ENCODE measurements around the gene RNGTT.
A peak's percentile ranks its signal among the peaks of the same experiment; 100 is the strongest.
"Not testable (repeated sequence)": the region's sequence is repeated elsewhere in the genome, so short reads cannot be mapped to it uniquely, and the experiment has no call there.

The RNGTT gene

DNA sequence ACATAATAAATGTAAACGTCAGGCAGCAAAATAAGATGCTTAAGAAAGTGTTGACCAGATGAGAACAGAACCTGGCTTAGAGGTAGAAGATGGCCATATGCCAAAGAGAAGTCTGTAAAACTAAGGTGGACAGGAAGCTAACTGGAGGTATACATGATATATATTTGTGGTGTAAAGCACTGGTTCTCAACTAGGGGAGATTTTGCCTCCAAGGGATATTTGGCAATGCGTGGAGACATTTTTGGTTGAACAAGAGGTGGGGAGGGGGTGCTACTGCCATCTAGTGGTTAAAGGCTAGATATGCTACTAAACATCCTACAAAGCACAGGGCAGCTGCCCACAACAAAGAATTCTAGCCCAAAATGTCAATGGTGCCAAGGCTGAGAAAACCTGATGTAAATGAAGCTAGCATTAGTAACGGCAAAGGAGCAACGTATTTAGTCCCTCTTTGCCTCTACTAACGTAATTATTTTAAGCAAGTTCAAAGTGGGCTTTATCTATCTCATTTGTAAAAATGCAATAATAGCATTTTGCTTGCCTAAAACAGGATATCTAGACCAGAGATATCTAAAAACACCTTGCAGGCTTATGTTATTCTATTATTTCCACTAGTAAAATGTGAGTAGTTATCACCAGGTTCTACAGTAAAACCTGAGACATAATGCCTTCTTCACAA is 182.6 kb downstream of the RNGTT start:
- ATAC-seq: peak; percentile 68
- Mint-ChIP-seq H3K4me3 (no peak overlapping the region), H3K27ac (no peak overlapping the region), H3K27me3 (no peaks in the 10 kb centered on the region), H3K4me1 (peaks cover 24% of the 10 kb centered on the region), H3K9me3 (peaks cover 3% of the 10 kb centered on the region), H3K36me3 (peaks cover 31% of the 10 kb centered on the region)

DNA sequence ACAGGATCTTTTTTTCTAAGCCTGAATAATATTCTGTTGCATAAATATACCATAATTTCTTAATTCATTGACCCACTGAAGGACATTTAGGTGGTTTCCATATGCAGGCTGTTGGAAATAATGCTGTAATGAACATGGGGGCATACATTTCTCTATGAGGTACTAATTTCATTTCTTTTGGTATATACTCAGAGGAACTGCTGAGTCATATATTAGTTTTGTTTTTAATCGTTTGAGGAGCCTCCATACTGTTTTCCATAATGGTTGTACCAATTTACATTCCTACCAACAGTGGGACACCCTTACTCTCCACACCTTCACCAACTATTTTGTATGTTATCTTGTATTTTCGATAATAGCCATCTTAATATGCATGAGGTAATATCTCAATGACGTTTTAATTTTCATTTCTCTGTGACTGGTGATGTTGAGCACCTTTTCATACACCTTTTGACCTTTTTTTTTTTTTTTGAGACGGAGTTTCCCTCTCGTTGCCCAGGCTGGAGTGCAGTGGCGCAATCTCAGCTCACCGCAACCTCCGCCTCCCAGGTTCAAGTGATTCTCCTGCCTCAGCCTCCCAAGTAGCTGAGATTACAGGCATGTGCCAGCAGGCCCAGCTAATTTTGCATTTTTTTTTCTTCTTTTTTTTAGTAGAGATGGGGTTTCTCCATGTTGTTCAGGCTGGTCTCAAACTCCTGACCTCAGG is 187.4 kb downstream of the RNGTT start:
- Mint-ChIP-seq H3K4me1 (peaks cover 24% of the 10 kb centered on the region), H3K27me3 (no peaks in the 10 kb centered on the region), H3K9me3 (peaks cover 3% of the 10 kb centered on the region), H3K4me3 (no peak overlapping the region), H3K27ac (peak overlapping the region; percentile 17), H3K36me3 (peaks cover 34% of the 10 kb centered on the region)
- ATAC-seq: no peak

DNA sequence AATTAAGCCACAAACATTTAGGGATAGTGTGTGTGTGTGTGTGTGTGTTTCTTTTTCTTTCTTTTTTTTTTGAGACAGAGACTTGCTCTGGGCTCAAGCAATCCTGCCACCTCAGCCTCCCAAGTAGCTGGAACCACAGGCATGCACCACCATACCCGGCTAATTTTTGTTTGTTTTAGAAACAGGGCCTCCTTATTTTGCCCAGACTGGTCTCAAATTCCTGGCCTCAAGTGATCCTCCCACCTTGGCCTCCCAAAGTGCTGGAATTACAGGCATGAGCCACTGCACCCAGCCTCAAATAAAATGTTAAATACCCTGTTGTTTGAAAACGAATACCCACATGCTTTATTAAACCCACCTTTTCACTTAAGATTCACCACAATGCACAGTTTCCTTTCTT is 195.3 kb downstream of the RNGTT start:
- H3K9me3 Mint-ChIP-seq, ATAC-seq, H3K27me3 Mint-ChIP-seq, H3K27ac Mint-ChIP-seq, H3K4me3 Mint-ChIP-seq: not testable (repeated sequence)
- Mint-ChIP-seq H3K36me3 (peaks cover 21% of the 10 kb centered on the region), H3K4me1 (peaks cover 12% of the 10 kb centered on the region)

DNA sequence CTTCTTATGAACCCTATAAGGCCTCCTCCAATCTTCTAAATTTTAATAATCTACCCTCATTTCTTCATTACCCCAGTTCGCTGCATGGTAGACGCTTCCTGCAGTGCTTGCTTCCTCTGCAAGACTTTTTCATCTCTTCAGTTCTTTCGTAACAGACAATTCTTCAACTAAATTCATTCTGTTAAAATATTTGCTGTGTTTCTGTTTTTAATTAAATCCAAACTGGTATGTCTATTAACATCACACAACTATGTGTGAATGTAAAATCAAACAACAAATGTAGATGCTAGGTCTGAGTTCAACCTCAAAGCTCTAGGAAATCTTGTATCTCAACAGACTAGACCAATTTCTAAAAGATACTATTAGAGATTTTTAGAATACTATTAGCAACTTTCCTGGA is 199.3 kb downstream of the RNGTT start:
- peaks cover 36% of the 10 kb centered on the region for H3K36me3 Mint-ChIP-seq
- H3K27ac Mint-ChIP-seq: peak overlapping the region; percentile 62
- H3K9me3 Mint-ChIP-seq: peaks cover 10% of the 10 kb centered on the region
- no peak for ATAC-seq
- no peaks in the 10 kb centered on the region for H3K27me3 Mint-ChIP-seq
- no peak overlapping the region for H3K4me3 Mint-ChIP-seq
- peaks cover 44% of the 10 kb centered on the region for H3K4me1 Mint-ChIP-seq

DNA sequence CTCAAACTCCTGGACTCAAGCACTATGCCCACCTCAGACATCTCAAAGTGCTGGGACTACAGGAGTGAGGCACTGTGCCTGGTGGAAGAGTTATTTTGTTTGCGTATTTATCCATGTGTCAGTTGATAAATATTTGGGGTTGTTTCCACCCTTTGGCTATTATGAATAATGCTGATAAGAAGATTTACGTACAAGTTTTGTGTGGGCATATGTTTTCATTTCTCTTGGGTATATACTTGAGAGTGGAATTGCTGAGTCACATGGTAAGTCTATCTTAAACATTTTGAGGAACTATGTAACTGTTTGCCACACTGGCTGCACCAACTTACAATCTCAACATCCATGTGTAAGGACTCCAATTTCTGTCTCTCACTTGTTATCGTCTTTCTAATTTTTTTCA is 200.3 kb downstream of the RNGTT start:
- Mint-ChIP-seq H3K4me3 (no peak overlapping the region), H3K9me3 (peaks cover 10% of the 10 kb centered on the region), H3K36me3 (peaks cover 34% of the 10 kb centered on the region), H3K27me3 (no peaks in the 10 kb centered on the region), H3K27ac (peak overlapping the region; percentile 62), H3K4me1 (peaks cover 44% of the 10 kb centered on the region)
- ATAC-seq: peak; percentile 64

DNA sequence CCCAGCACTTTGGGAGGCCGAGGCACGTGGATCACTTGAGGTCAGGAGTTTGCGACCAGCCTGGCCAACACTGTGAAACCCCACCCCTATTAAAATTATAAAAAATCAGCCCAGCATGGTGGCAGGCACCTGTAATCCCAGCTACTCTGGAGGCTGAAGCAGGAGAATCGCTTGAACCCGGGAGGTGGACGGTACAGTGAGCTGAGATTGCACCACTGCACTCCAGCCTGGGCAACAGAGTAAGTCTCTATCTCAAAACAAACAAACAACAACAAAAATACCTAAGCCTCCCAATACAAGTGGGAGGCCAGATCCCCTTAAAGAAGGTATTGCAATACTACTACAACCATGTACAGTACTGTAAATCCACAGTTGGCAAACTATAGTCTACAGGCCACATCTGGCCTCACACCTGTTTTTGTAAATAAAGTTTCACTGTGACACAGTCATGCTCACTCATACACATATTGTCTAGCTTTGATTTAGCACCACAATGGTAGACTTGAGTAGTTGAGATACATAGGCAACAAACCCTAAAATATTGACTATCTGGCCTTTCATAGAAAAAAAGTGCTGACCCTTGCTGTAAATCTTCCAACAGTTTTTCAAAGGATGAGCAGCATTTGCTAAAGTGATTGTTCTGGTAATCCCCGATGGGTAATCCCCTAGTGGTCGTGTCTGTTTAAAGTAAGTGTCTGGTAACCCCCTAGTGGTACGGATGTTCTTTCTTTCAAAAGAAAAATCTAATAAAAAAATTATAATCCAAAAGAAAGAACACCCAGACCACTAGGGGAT is 202.0 kb downstream of the RNGTT start:
- H3K27me3 Mint-ChIP-seq: no peaks in the 10 kb centered on the region
- H3K4me3 Mint-ChIP-seq: no peak overlapping the region
- peak overlapping the region; percentile 71 for H3K27ac Mint-ChIP-seq
- H3K9me3 Mint-ChIP-seq: peaks cover 10% of the 10 kb centered on the region
- H3K4me1 Mint-ChIP-seq: peaks cover 44% of the 10 kb centered on the region
- peaks cover 35% of the 10 kb centered on the region for H3K36me3 Mint-ChIP-seq
- ATAC-seq: peak; percentile 80

DNA sequence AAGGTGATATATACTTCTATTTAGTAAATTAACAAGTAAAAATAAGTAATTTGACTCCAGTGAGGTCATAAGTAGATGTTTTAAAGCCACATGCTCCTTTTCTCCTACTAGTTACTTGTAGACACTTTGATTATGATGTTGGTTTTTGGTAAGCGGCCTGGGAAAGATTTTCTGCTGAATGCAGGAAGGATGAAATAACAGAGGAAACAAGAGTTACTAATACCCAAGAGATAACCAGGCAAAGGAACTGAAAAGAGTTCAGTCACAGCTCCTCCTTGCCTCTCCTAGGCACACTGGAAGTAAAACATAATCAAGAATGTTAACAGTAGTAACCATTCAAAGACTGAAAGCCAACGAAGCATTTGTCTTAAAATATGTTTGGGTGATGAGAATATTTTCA is 203.3 kb downstream of the RNGTT start:
- peaks cover 10% of the 10 kb centered on the region for H3K9me3 Mint-ChIP-seq
- H3K4me3 Mint-ChIP-seq: no peak overlapping the region
- peaks cover 47% of the 10 kb centered on the region for H3K36me3 Mint-ChIP-seq
- H3K4me1 Mint-ChIP-seq: peaks cover 44% of the 10 kb centered on the region
- H3K27me3 Mint-ChIP-seq: no peaks in the 10 kb centered on the region
- ATAC-seq: no peak
- H3K27ac Mint-ChIP-seq: peak overlapping the region; percentile 71

DNA sequence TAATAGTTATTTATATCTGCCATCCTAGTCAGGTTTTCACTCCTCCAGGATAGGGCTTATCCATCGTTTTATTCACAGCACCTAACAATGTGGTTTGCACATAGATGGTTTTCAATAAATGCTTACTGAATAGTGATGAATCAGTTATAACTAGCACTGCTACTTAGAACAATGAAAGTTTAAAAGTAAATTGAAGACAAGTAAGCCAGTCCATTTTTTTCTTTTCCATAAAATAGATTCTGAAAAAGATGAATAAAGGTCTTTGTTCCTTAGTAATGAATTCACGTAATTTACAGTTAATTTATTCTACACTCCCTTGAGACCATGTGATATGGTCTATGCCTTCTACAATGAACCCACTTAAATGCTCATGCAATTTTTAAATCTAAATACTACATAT is 212.5 kb downstream of the RNGTT start:
- Mint-ChIP-seq H3K4me3 (no peak overlapping the region), H3K4me1 (no peaks in the 10 kb centered on the region), H3K27me3 (no peaks in the 10 kb centered on the region), H3K36me3 (peaks cover 53% of the 10 kb centered on the region), H3K9me3 (no peaks in the 10 kb centered on the region), H3K27ac (no peak overlapping the region)
- no peak for ATAC-seq

DNA sequence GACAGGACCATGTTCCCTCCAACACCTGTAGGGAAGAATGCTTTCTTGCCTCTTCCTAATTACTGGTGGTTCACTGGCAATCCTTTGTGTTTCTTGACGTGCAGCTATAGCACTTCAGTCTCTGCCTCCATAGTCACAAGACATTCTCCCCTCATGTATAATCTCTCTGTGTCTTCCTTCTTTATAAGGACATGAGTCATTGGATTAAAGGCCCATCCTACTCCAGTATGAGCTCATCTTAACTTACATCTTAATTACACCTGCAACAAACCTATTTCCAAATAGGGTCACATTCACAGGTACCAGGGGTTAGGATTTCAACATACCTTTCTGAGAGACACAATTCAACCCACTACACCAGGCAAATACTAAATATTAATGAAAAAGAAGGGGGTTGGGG is 213.6 kb downstream of the RNGTT start:
- H3K4me3 Mint-ChIP-seq: no peak overlapping the region
- no peaks in the 10 kb centered on the region for H3K4me1 Mint-ChIP-seq
- H3K36me3 Mint-ChIP-seq: peaks cover 43% of the 10 kb centered on the region
- H3K27ac Mint-ChIP-seq: no peak overlapping the region
- H3K27me3 Mint-ChIP-seq: no peaks in the 10 kb centered on the region
- no peaks in the 10 kb centered on the region for H3K9me3 Mint-ChIP-seq
- ATAC-seq: no peak

DNA sequence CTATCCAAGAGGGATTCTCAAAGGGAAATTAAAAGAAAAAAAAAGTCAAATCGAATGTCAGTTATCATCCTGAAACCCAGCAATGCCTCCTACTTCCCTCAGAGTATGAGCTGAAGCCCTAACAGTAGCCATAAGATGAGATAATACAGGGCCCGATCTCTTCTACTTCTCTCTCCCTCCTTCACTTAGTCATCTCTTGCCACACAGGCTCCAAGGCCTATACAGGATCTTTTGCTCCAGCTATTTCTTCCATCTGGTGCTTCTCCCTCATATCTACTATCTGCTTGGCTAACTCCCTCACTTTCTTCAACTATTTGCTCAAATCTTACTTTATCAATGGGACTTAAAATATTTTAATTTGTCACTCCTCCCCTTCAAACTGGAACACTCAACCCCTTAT is 215.3 kb downstream of the RNGTT start:
- no peak for ATAC-seq
- Mint-ChIP-seq H3K36me3 (peaks cover 34% of the 10 kb centered on the region), H3K9me3 (no peaks in the 10 kb centered on the region), H3K4me1 (no peaks in the 10 kb centered on the region), H3K27ac (peak overlapping the region; percentile 4), H3K4me3 (no peak overlapping the region), H3K27me3 (no peaks in the 10 kb centered on the region)

DNA sequence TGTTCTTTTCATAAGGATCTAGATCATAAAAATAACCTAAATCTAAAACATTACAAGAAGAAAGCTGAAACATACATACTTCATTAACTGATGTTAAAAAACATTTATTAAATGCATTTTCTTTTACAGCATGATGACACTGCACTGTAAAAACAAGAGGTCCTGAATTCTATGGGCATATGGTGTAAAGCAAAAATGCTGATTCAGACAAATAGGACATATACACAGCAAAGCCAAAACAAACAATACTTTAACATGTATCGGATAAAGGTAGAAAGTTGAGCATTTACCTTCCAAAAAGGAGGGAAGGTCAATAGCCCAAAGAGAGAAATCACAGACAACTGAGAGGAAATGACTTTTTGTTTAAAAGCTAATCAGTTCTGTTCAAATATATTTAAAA is 221.5 kb downstream of the RNGTT start:
- Mint-ChIP-seq H3K4me1 (peaks cover 9% of the 10 kb centered on the region), H3K27me3 (no peaks in the 10 kb centered on the region), H3K4me3 (no peak overlapping the region), H3K9me3 (peaks cover 11% of the 10 kb centered on the region), H3K27ac (no peak overlapping the region), H3K36me3 (peaks cover 54% of the 10 kb centered on the region)
- no peak for ATAC-seq

DNA sequence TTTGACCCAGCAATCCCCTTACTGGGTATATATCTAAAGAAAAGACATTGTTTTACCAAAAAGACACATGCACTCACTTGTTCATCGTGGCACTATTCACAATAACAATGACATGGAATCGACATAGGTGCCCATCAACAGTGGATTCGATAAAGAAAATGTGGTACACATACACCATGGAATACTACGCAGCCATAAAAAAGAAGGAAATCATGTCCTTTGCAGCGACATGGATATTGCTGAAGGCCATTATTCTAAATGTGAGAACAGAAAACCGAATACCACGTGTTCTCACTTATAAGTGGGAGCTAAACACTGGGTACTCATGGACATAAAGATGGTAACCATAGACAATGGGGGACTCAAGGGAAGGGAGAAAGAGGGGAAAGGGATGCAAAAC is 222.3 kb downstream of the RNGTT start:
- peaks cover 11% of the 10 kb centered on the region for H3K9me3 Mint-ChIP-seq

DNA sequence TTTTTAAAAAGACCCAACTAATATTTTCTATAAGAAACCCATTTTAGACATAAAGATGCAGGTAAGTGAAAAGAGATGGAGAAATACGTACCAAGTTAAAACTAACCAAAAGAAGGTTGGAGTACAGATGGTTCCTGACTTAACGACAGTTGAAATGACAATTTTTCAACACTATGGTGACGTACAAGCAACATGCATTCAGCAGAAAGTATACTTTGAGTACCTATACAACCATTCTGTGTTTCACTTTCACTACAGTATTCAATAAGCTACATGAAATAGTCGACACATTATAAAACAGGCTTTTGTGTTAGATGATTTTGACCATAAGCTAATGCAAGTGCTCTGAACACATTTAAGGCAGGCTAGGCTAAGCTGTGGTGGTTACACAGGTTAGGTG is 228.9 kb downstream of the RNGTT start:
- no peak for ATAC-seq
- Mint-ChIP-seq H3K9me3 (no peaks in the 10 kb centered on the region), H3K27ac (no peak overlapping the region), H3K27me3 (no peaks in the 10 kb centered on the region), H3K36me3 (peaks cover 67% of the 10 kb centered on the region), H3K4me3 (no peak overlapping the region), H3K4me1 (peaks cover 38% of the 10 kb centered on the region)

More for the DNA sequence above, 222.3 kb downstream of the RNGTT start:
- ATAC-seq: no peak
- Mint-ChIP-seq H3K36me3 (peaks cover 54% of the 10 kb centered on the region), H3K4me3 (no peak overlapping the region), H3K4me1 (peaks cover 16% of the 10 kb centered on the region), H3K27ac (no peak overlapping the region), H3K27me3 (no peaks in the 10 kb centered on the region)

DNA sequence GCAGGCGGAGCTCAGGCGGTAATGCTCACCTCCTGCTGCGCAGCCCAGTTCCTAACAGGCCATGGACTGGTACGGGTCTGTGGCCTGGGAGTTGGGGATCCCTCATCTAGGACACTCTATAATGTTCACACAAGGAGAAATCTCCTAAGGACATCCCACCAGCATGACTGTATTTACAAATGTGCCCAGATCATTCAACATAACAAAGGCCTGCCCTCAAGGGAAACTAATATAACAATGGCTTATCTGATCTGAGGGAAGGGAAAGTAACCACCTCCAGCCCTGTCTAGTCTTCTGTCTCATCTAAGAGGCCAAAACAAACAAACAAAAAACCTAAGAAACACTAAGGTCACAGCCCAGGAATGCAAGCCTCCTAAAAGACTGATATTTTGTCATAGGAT is 232.8 kb downstream of the RNGTT start:
- Mint-ChIP-seq H3K36me3 (peaks cover 56% of the 10 kb centered on the region), H3K9me3 (no peaks in the 10 kb centered on the region)

DNA sequence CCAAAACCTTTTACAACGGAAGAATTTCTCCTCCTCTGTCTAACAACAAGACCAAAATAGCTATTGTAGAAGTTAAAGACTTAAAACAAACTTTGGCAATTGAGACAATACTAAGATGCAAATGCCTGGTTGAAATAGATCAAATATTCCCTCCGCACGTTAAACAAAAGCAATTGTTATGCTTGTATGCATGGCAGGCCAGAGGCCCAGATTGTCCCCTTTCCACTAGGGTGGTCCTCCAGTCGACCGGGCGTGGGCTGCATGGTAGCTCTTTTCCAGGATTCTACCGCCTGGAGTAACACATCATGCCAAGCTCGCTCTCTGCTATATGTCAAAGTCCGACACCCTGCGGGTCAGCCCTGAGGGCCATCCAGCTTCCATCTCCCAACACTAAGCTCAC is 234.7 kb downstream of the RNGTT start:
- no peak for ATAC-seq
- H3K27ac Mint-ChIP-seq: no peak overlapping the region
- peaks cover 58% of the 10 kb centered on the region for H3K36me3 Mint-ChIP-seq
- H3K4me3 Mint-ChIP-seq: no peak overlapping the region
- H3K27me3 Mint-ChIP-seq: no peaks in the 10 kb centered on the region
- H3K9me3 Mint-ChIP-seq: no peaks in the 10 kb centered on the region
- peaks cover 30% of the 10 kb centered on the region for H3K4me1 Mint-ChIP-seq

More for the DNA sequence above, 232.8 kb downstream of the RNGTT start:
- H3K27ac Mint-ChIP-seq: no peak overlapping the region
- H3K4me1 Mint-ChIP-seq: peaks cover 35% of the 10 kb centered on the region
- no peaks in the 10 kb centered on the region for H3K27me3 Mint-ChIP-seq
- no peak overlapping the region for H3K4me3 Mint-ChIP-seq
- no peak for ATAC-seq

Measured in stimulated activated memory B cell treated with anti-CD40 and anti-IgM and Interleukin-4, amounts not matched to agents 10 μg/mL and 1 μg/mL and 100 μg/mL, for 72 hours (primary cell).